ENCODE measurements around the gene FIGLA. TPM values are rescaled to one million over a fixed set of nuclear protein-coding genes. Genes with fewer than 3 reads are reported as not detected.
A peak's percentile ranks its signal among the peaks of the same experiment; 100 is the strongest.

FIGLA gene
- total RNA-seq (2021) (not detected in 2 replicates), Bru-seq, nascent RNA (not detected), BruChase-seq, experiment 1, labeled RNA remaining after a 2-hour chase (not detected), BruChase-seq, experiment 2, labeled RNA remaining after a 6-hour chase (not detected)
- long read RNA-seq = 0 reads

DNA sequence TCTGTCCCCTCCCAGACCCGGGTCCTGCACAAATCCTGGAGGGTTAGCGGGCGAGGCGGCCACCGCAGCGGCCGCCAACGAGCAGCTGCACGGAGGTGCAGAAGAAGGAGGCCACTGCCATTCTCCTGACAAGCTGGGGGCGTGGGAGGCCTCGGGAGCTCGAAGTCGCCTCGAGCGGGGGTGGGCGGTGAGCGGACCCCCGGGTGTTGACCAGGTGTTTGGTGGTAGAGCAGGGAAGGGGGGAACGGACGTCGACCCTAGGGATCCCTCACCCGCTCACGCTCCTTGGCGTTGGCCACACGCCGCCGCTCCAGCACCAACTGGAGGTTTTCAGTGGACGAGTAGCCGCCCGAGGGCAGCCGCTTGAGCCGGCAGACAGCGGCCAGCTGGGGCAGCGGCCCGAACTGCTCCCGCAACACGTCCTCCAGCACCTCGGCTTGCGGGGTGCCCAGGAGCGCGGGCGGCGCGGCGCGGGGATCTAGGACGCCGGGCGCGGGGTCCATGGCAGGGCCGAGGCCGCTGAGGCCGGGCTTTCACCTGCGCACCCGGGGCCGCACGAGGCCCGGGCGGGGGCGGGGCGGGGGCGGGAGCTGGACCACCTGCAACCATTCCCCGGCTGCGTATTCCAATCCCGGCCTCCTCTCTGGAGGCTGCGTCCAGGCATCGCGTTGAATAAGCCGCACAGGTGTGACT, at the start of gene FIGLA:
Gene FIGLA (minus strand): TSS at position 508 of the 693 bp plus-strand sequence. CDS start 5 bp downstream, at position 503.
- Histone ChIP-seq H3K36me3 (ENCODE audit: low read depth) (no peaks in the 10 kb centered on the region), H3K4me3 (no peak within 1 kb of the TSS), H3K27me3 (ENCODE audit: insufficient read depth, low read depth) (peaks cover 39% of the 10 kb centered on the region), H4K20me1 (ENCODE audit: insufficient read depth) (no peaks in the 10 kb centered on the region), H2AFZ (peak within 1 kb of the TSS; percentile 6; the same call in 1 of the 2 replicates), H3K9me3 (ENCODE audit: insufficient read depth, low read depth) (no peaks in the 10 kb centered on the region), H3K4me1 (replicated peaks; ENCODE audit: insufficient read depth) (no peaks in the 10 kb centered on the region), H3K27ac (no peak within 1 kb of the TSS), H3K9me2 (ENCODE audit: insufficient read depth) (no peaks in the 10 kb centered on the region), H3K4me2 (no peak within 1 kb of the TSS), H3F3A (ENCODE audit: insufficient read depth, low read depth) (no peaks in the 10 kb centered on the region), H3K79me2 (ENCODE audit: low read depth) (no peaks in the 10 kb centered on the region)
- ChIA-PET POLR2A (ENCODE audit: unreplicated experiment) (no interaction called here), CTCF (no interaction called here)
- DNase-seq = no peak
- TF ChIP-seq EZH2 (IDR thresholded peaks at IDR 0.05; ENCODE audit: low read depth) (no peak), CTCF (conservative IDR thresholded peaks at IDR 0.05) (no peak)
- BruUV-seq (replicated peaks) = no TSS peak
- intact Hi-C loops (cut with micrococcal nuclease; ENCODE audit: unreplicated experiment) = no loop called here

GRCh38 chr2:70837980-70838925, 47.8 kb upstream of the FIGLA start:
- H3K4me2 ChIP-seq = no peak overlapping the region
- TF ChIP-seq CTCF (conservative IDR thresholded peaks at IDR 0.05) (no peak), EZH2 (IDR thresholded peaks at IDR 0.05; ENCODE audit: low read depth) (no peak)
- intact Hi-C loops (cut with micrococcal nuclease; ENCODE audit: unreplicated experiment) = no loop called here
- H3K4me1 ChIP-seq (replicated peaks; ENCODE audit: insufficient read depth) = no peaks in the 10 kb centered on the region
- no peaks in the 10 kb centered on the region for H3K79me2 ChIP-seq (ENCODE audit: low read depth)
- H2AFZ ChIP-seq = no peak overlapping the region
- H3K9me2 ChIP-seq (ENCODE audit: insufficient read depth) = no peaks in the 10 kb centered on the region
- no peaks in the 10 kb centered on the region for H3K9me3 ChIP-seq (ENCODE audit: insufficient read depth, low read depth)
- POLR2A ChIA-PET (ENCODE audit: unreplicated experiment) = no interaction called here
- CTCF ChIA-PET = no interaction called here
- no TSS peak for BruUV-seq (replicated peaks)
- H4K20me1 ChIP-seq (ENCODE audit: insufficient read depth) = no peaks in the 10 kb centered on the region
- no peak overlapping the region for H3K27ac ChIP-seq
- no peaks in the 10 kb centered on the region for H3F3A ChIP-seq (ENCODE audit: insufficient read depth, low read depth)
- DNase-seq = no peak
- no peak overlapping the region for H3K4me3 ChIP-seq
- H3K36me3 ChIP-seq (ENCODE audit: low read depth) = no peaks in the 10 kb centered on the region
- peaks cover 86% of the 10 kb centered on the region for H3K27me3 ChIP-seq (ENCODE audit: insufficient read depth, low read depth)

DNA sequence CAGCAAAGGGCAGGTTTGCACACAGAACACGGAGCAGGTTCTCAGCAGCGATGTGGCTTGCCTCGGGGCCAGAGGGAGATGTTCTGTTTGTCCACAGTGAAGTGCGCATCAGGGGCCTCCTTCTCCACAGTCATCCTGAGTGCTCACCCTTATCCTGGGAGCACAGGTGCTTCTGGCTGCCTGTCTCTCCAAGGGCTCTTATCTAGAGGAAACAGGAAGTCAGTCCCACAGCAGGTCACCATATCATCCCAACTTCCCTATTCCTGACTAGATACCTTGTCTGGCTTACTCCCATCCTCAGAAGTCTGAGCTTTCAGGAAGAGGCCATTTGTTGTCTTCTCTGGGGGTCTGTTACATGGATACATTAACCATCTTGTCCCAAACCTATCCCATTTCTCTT, 45.2 kb upstream of the FIGLA start, which contains the start of gene CD207:
Gene CD207 (minus strand): TSS at position 174 of the 400 bp plus-strand sequence. CDS start 40 bp downstream, at position 134.
- intact Hi-C loops (cut with micrococcal nuclease; ENCODE audit: unreplicated experiment) = no loop called here
- no peaks in the 10 kb centered on the region for H3K79me2 ChIP-seq (ENCODE audit: low read depth)
- H2AFZ ChIP-seq = no peak within 1 kb of the TSS
- H4K20me1 ChIP-seq (ENCODE audit: insufficient read depth) = no peaks in the 10 kb centered on the region
- TF ChIP-seq EZH2 (IDR thresholded peaks at IDR 0.05; ENCODE audit: low read depth) (no peak), CTCF (conservative IDR thresholded peaks at IDR 0.05) (no peak)
- no peak within 1 kb of the TSS for H3K4me2 ChIP-seq
- no peaks in the 10 kb centered on the region for H3K4me1 ChIP-seq (replicated peaks; ENCODE audit: insufficient read depth)
- H3K27me3 ChIP-seq (ENCODE audit: insufficient read depth, low read depth) = peaks cover 85% of the 10 kb centered on the region
- BruUV-seq (replicated peaks) = no TSS peak
- no peaks in the 10 kb centered on the region for H3K9me2 ChIP-seq (ENCODE audit: insufficient read depth)
- no peak within 1 kb of the TSS for H3K27ac ChIP-seq
- no peak for DNase-seq
- no peaks in the 10 kb centered on the region for H3F3A ChIP-seq (ENCODE audit: insufficient read depth, low read depth)
- POLR2A ChIA-PET (ENCODE audit: unreplicated experiment) = no interaction called here
- no peaks in the 10 kb centered on the region for H3K9me3 ChIP-seq (ENCODE audit: insufficient read depth, low read depth)
- no peaks in the 10 kb centered on the region for H3K36me3 ChIP-seq (ENCODE audit: low read depth)
- CTCF ChIA-PET = no interaction called here
- no peak within 1 kb of the TSS for H3K4me3 ChIP-seq
